Neural crest cell (in vitro differentiated cells): ENCODE data around the gene ABCA1. TPM values are rescaled to one million over a fixed set of nuclear protein-coding genes. Genes with fewer than 3 reads are reported as not detected.

Source experiments
- DNase-seq: peaks from one replicate; pipeline ENCODE4 v3.0.0; 2021; ENCODE audit warnings: low read depth, mixed read lengths, low spot score
- H3K27ac Mint-ChIP-seq: one replicate; pipeline ENCODE4 v1.8.0; 2021; ENCODE audit warnings: mild to moderate bottlenecking, mixed read lengths; ENCODE audit not compliant: unreplicated experiment
- H3K27me3 Mint-ChIP-seq: 2 replicates; pipeline ENCODE4 v1.8.0; 2021; ENCODE audit warnings: low read depth, mild to moderate bottlenecking, mixed read lengths
- H3K36me3 Mint-ChIP-seq: 2 replicates; pipeline ENCODE4 v1.8.0; 2021; ENCODE audit warnings: low read depth, mild to moderate bottlenecking, mixed read lengths
- H3K4me1 Mint-ChIP-seq: 2 replicates; pipeline ENCODE4 v1.8.0; 2021; ENCODE audit warnings: mixed read lengths
- H3K4me3 Mint-ChIP-seq: one replicate; pipeline ENCODE4 v1.8.0; 2021; ENCODE audit warnings: mild to moderate bottlenecking, mixed read lengths
- H3K9me3 Mint-ChIP-seq: 2 replicates; pipeline ENCODE4 v1.8.0; 2021; ENCODE audit warnings: mixed read lengths
- CTCF ChIP-seq: fragments of 200-600 bp; sonication (generic); conservative IDR thresholded peaks from 2 replicates; pipeline ENCODE4 v1.5.0; 2021; ENCODE audit warnings: antibody characterized with exemption, mild to moderate bottlenecking
- total RNA-seq: library from RNA; stranded (reverse); gene quantifications from 2 replicates; pipeline ENCODE4 v1.2.1, GENCODE V29; 2021

ABCA1 gene
- total RNA-seq, 1 donor from 2014 or later = 6.5 TPM

DNA sequence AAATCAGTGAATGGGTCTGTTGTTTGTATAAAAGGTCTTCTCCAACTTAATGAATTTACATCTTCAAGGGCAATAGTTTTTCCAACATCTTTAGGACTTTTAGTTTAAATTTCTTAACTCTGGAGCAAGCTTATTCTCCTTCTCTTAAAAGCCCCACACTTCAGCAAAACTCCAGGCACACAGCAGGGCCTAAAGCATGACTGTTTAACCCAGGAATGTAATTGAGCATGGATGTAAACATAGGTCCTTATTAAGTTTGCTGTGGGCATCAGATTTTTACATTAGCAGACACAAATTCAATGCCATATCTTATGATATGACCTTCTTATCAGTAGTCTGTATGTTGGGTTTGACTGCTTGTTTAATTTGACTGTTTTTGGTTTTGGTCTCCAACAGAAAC, 78.9 kb downstream of the ABCA1 start:
- no peak for DNase-seq
- Mint-ChIP-seq H3K27ac (no peak overlapping the region), H3K27me3 (no peaks in the 10 kb centered on the region), H3K4me3 (no peak overlapping the region), H3K4me1 (no peaks in the 10 kb centered on the region), H3K9me3 (no peaks in the 10 kb centered on the region), H3K36me3 (no peaks in the 10 kb centered on the region)
- no peak for TF ChIP-seq CTCF

DNA sequence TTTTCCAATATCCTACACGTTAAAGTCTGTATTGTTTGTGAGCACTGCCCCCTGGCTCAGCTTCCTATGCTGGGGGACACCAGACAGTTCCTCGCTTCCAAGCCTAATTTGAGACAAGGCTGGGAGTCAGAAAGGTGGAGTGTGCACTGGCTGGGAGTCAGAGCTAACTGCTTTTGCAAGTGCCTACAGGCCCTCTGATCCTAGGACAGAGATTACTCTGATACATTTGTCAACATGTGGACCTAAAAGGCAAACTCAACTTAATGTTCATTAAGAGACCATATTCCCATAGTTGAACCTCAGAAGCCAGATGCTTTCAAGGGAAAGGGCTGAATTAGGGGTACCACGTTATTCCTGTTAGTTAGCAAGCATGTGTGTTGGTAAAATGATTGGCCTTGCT, 83.2 kb downstream of the ABCA1 start:
- Mint-ChIP-seq H3K36me3 (no peaks in the 10 kb centered on the region), H3K4me1 (no peaks in the 10 kb centered on the region), H3K4me3 (no peak overlapping the region), H3K27ac (no peak overlapping the region), H3K27me3 (no peaks in the 10 kb centered on the region), H3K9me3 (no peaks in the 10 kb centered on the region)
- no peak for TF ChIP-seq CTCF
- DNase-seq = no peak

DNA sequence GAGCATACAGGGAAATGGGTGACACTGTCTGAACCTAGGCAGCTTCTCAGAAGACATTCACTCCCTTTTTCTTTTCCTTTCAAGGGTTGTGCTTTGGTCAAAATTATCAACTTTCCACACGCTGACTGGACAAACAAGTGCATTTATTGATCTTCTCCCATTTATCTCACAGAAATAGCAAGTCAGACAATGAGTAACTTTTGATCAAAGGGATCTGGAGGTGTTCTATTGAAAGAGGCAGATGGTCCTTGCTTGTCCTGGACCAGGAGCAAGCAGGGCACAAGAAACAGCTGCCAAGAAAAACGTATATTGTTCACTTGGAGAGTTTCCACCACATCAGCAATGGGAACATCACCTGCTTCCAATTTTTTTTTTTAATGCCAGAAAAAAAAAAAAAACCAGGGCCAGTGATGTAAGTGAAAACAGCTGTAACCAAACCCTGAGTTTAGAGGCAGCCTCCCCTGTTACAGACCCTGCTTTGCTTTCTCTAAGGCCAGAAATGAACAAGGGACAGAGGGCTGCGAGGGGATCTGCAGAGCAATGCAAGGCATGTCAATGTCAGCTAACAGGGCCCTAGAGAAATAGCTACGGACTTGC, 84.2 kb downstream of the ABCA1 start:
- Mint-ChIP-seq H3K27ac (no peak overlapping the region), H3K36me3 (no peaks in the 10 kb centered on the region), H3K27me3 (no peaks in the 10 kb centered on the region), H3K9me3 (no peaks in the 10 kb centered on the region), H3K4me3 (no peak overlapping the region), H3K4me1 (no peaks in the 10 kb centered on the region)
- TF ChIP-seq CTCF = no peak
- no peak for DNase-seq

DNA sequence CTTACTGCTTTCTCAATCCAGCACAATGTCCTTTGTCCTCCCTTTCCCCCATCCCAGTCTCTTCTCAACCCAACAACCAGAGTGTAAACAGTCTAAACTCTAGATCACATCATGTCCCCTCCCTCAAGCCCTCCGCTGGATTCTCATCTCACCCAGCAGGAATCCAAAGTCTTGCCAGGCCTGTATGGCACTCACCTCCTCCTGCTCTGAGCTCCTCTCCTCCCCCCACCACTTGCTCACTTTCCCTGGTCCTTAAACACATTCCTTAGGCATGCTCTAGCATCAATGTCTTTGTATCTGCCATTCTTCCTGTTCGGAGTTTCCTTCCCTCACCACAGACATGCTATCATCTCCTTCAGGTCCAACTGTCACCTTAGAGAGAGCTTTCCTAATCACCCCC, 85.3 kb downstream of the ABCA1 start:
- TF ChIP-seq CTCF = no peak
- no peak overlapping the region for H3K27ac Mint-ChIP-seq
- no peaks in the 10 kb centered on the region for H3K9me3 Mint-ChIP-seq
- H3K36me3 Mint-ChIP-seq = peaks cover under 1% of the 10 kb centered on the region
- H3K4me1 Mint-ChIP-seq = no peaks in the 10 kb centered on the region
- no peak overlapping the region for H3K4me3 Mint-ChIP-seq
- DNase-seq = no peak
- no peaks in the 10 kb centered on the region for H3K27me3 Mint-ChIP-seq

- Mint-ChIP-seq H3K27me3 (no peaks in the 10 kb centered on the region), H3K27ac (no peak overlapping the region), H3K4me3 (no peak overlapping the region), H3K9me3 (no peaks in the 10 kb centered on the region), H3K4me1 (peaks cover 2% of the 10 kb centered on the region), H3K36me3 (peaks cover 3% of the 10 kb centered on the region)
- no peak for TF ChIP-seq CTCF
- no peak for DNase-seq
Observed at GRCh38 chr9:104841601-104842141, 86.3 kb downstream of the ABCA1 start.
